Muscle of leg (tissue), 11 donors: ENCODE data around the gene ATG13. TPM values are rescaled to one million over a fixed set of nuclear protein-coding genes. Genes with fewer than 3 reads are reported as not detected.
A peak's percentile ranks its signal among the peaks of the same experiment; 100 is the strongest.

Experiments
- DNase-seq: peaks from one replicate; pipeline ENCODE4 v3.0.0; 2013
- H3K27ac ChIP-seq: one replicate; pipeline ENCODE4 v1.5.1; 2013; ENCODE audit warnings: mild to moderate bottlenecking, low read length, control low read depth
- H3K27me3 ChIP-seq: one replicate; pipeline ENCODE4 v1.6.1; 2013; ENCODE audit warnings: low read length; ENCODE audit not compliant: control insufficient read depth, insufficient read depth
- H3K36me3 ChIP-seq: one replicate; pipeline ENCODE4 v1.6.1; 2013; ENCODE audit warnings: low read length; ENCODE audit not compliant: control insufficient read depth, insufficient read depth
- H3K4me1 ChIP-seq: one replicate; pipeline ENCODE4 v1.6.1; 2013; ENCODE audit warnings: low read length; ENCODE audit not compliant: control insufficient read depth, insufficient read depth
- H3K4me3 ChIP-seq: one replicate; pipeline ENCODE4 v1.5.1; 2013; ENCODE audit warnings: low read length, control low read depth
- H3K9me3 ChIP-seq: replicated peaks from 2 replicates; pipeline ENCODE4 v1.6.1; 2013; ENCODE audit warnings: low read depth, low read length; ENCODE audit not compliant: control insufficient read depth
- WGBS: methylation state at CpG from one replicate; pipeline ENCODE4 v1.1.5; 2013; ENCODE audit warnings: missing lambda C conversion rate; ENCODE audit not compliant: insufficient coverage; 5-methylcytosine and 5-hydroxymethylcytosine counted together
- polyA plus RNA-seq, 8 donors: library from polyadenylated mRNA; unstranded; fragments of 120-200 nt; gene quantifications; one replicate each; pipeline versions ENCODE4 v1.2.1 to v1.2.3, GENCODE V29; 2013; ENCODE audit warnings: inconsistent platforms in 1 of 8, low replicate concordance in 1 of 8; ENCODE audit not compliant: insufficient read length in 8 of 8, insufficient read depth in 1 of 8
- total RNA-seq: library from RNA; stranded (reverse); fragments of 120-200 nt; gene quantifications from one replicate; pipeline ENCODE4 v1.2.4, GENCODE V29; 2013

The ATG13 gene
- total and polyA plus RNA-seq, 9 donors: 20.3 to 38.6 (median 34.5) TPM

DNA sequence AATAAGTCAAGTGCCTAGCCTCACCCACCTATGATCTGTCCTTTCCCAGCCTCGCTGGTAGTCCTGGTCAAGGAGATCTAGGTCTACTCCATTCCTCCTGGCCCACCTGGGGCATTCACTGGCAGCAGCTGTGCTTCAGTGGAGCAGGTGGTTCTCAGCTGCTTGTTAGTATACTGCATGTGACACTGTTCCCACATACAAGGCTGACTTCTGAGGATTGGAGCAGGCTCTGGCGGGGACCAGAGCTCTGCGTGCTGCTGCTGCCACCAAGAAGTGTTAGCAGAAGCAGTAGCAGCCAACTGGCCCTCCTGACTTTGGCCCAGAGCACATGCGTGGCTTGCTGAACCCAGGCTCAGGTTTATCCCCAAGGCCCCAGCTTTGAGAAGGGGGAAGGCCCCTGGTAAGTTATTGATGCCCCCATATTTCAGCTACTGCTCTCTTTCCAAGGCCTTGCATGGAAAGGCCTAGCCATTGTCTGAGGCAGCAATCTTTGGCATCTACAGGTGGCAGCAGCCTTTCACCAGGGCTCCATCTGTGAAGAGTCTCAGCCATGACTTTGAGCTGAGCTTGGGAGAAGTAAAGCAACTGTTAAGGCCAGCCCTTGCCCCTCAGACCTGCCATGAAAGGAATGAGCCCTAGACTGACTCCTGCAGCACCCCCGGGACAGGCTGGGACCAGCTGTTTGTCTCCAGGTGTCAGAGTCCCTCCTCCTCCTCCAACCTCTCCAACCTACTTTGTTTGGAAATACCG lies 56.5 kb downstream of the ATG13 start:
- Histone ChIP-seq H3K9me3 (no peaks in the 10 kb centered on the region), H3K36me3 (peaks cover 68% of the 10 kb centered on the region), H3K4me3 (no peak overlapping the region), H3K27me3 (no peaks in the 10 kb centered on the region), H3K27ac (peak overlapping the region; percentile 89), H3K4me1 (peaks cover 53% of the 10 kb centered on the region)
- WGBS: 73% methylated on average over 5 of the region's 6 CpGs
- DNase-seq: no peak

DNA sequence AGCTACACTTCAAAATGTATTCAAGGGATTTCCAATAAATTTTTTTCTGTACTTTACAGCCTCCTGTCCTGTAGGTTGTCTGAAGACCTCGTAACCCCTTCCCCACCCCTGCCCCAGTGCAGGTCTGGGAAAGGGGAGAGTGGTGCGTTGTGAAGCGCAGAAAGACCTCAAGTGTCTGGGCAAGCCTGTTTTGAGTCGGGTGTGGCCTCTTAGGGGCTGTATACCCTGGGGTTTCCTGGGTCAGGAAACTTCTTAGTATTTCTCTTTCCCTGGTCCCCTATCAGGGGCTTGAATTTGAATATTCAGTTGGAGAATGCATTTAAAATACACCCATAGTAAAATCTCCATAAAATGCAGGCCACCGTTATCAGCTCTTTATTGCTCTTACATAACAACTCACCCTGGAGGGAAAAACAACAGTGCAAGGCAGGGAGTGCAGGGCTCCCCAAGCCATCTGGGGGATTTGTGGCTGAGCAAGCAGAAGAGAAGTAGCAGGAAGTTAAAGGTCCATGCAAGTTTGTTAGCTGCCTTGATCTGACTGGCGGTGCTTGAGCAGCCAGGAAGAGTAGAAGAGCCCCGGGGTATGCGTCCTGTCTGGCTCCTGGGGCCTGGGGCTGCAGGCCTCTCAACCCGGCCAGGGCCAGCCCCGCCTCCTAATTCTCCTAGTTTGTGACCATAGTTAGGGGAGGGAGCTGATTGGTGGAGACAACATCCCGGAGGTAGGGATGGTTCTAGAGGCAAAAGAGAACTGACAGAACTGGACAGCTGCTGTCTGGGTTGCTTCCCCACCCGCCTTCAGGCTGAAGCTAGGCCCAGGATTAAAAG lies 57.3 kb downstream of the ATG13 start:
- H3K36me3 ChIP-seq: peaks cover 69% of the 10 kb centered on the region
- peak overlapping the region; percentile 89 for H3K27ac ChIP-seq
- H3K4me1 ChIP-seq: peaks cover 53% of the 10 kb centered on the region
- peak; percentile 85 for DNase-seq
- 0% methylated on average over 5 of the region's 12 CpGs for WGBS
- H3K27me3 ChIP-seq: no peaks in the 10 kb centered on the region
- H3K9me3 ChIP-seq: no peaks in the 10 kb centered on the region
- H3K4me3 ChIP-seq: no peak overlapping the region

DNA sequence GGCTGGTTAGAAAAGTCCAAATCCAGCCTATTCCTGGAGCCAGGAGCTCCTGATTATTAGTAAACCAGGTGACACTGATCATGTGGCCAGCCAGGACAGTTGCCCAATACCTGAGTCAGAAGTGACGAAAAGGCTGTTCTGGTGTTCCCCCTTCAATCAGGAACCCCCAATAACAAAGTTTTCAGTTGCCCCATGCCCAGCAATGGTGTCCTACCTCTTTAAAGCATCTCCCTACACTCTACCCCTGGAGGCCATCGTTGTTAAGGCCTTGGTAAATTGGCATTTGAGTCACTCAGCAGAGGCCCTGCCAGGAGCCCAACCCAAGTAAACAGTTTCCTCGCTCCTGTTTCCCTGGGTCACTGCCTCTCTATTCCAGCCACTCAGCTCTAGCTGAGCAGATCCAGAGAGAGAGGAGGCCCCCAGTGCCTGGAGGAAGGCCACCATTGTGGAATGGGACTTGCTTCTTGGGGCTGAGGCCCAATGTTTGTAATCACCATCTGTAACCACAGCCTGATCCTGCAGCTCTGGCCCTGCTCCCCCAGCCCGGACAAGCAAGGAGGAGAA lies 58.0 kb downstream of the ATG13 start:
- Histone ChIP-seq H3K27ac (peak overlapping the region; percentile 89), H3K27me3 (no peaks in the 10 kb centered on the region), H3K9me3 (no peaks in the 10 kb centered on the region), H3K36me3 (peaks cover 71% of the 10 kb centered on the region), H3K4me3 (no peak overlapping the region), H3K4me1 (peaks cover 53% of the 10 kb centered on the region)
- peak; percentile 76 for DNase-seq
- 11% methylated on average over 3 of the region's 4 CpGs for WGBS

DNA sequence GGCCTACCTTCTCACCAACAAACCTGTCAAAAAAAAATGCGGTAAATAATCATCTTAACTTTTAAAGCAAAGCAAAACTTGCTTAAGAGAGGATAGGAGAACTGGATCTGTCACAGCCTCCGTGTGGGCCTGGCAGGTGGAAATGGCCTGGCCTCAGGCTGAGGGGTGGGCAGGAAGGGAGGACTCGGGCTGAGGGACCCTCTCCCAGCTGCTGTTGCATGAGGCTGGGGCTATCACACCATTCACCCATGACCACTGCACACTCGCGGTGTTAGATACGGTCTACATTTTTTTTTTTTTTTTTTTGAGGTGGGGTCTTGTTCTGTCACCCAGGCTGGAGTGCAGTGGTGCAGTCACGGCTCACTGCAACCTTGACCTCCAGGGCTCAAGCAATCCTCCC lies 58.6 kb downstream of the ATG13 start:
- Histone ChIP-seq H3K27ac (peak overlapping the region; percentile 89), H3K9me3 (no peaks in the 10 kb centered on the region), H3K4me3 (no peak overlapping the region), H3K27me3 (no peaks in the 10 kb centered on the region), H3K4me1 (peaks cover 53% of the 10 kb centered on the region), H3K36me3 (peaks cover 73% of the 10 kb centered on the region)
- 65% methylated on average over 5 of the region's 7 CpGs for WGBS
- no peak for DNase-seq

DNA sequence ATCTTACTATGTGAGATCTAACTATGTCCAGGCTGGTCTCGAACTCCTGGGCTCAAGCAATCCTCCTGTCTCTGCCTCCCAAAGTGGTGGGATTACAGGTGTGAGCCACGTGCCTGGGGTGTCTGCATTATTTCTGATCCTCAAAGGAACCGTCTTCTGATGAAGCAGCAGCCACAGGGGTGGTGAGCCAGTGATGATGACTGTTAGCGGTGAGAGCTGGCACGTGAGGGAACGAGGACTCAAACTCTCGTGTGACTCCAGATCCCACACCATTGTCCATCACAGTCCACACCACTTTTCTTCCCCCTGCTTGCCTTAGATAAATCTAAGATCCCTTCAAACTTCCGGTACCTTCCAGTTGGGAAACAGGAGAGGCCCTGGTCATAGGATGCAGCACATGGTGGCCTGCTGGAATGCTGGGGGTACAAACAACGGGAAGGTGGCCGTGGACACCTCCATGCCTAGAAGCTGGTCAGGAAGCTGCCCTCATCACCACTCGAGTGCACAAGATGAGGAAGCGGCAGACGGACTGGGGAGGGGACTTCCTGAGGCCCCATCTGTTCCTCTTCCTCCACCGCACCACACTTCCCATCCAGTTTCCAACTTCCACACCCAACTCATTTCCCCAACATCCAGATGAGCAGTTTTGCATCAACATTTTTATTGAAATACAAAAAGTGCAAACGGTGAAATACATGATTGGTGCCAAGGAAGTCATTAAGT lies 59.2 kb downstream of the ATG13 start:
- Histone ChIP-seq H3K27ac (no peak overlapping the region), H3K4me1 (peaks cover 53% of the 10 kb centered on the region), H3K9me3 (no peaks in the 10 kb centered on the region), H3K36me3 (peaks cover 75% of the 10 kb centered on the region), H3K4me3 (no peak overlapping the region), H3K27me3 (no peaks in the 10 kb centered on the region)
- peak; percentile 59 for DNase-seq
- WGBS: 82% methylated on average over 6 of the region's 15 CpGs

DNA sequence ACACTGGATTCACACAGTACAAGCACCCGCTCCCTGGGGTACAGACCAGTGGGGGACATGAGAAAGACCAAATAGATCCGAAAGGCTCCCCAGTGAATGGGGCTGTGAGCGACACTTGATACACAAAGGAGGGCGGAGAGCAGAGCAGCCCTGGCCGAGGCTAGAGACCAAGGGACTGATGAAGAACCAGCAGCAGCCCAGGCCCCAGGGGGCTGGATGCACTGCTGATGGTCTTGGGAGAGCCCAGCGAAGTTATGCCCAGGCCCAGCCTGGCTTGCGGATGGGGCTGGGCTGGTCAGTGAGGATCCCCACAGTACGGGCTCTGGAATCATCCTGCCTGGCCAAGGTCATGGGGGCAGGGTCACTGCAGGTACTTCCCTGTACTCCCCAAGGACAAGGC lies 59.8 kb downstream of the ATG13 start:
- Histone ChIP-seq H3K4me1 (peaks cover 49% of the 10 kb centered on the region), H3K27me3 (no peaks in the 10 kb centered on the region), H3K4me3 (no peak overlapping the region), H3K36me3 (peaks cover 76% of the 10 kb centered on the region), H3K9me3 (no peaks in the 10 kb centered on the region), H3K27ac (no peak overlapping the region)
- DNase-seq: no peak
- WGBS: 64% methylated on average over 7 of the region's 8 CpGs

DNA sequence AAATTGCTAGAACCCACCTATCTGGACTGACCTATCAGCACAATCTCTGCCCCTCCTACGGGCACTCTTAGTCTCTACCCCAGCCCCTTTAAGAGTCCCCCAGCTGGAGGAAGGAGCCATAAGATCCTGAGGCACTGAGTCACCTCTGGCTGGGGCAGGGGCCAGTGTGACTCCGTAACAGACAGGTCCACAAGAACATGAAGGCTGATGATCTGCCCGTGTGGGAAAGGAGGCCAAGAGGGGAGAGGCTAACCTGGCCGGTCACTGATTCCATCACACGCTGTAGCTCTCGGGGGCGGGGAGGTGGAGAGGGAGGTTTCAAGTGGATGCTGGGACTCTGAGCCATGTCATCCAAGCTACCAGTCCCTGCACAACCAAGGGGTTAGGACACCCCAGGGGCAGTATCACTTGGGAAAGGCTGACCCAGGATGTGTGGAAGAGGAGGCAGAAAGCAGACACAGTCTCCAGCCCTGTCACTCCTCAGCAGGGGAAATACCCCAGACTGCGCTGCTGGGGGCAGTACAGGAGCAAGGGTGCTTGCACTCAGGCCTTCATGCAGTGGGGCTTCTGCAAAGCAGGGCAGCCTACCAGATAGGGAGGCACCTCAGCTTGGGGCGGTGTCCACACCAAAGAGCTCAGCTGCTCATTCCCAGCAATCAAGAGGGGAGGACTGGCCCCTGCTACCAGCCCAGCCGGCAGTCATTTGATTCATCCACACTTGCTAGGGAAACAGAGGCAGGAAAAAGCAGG lies 60.8 kb downstream of the ATG13 start:
- H3K27ac ChIP-seq: no peak overlapping the region
- peaks cover 40% of the 10 kb centered on the region for H3K4me1 ChIP-seq
- H3K27me3 ChIP-seq: no peaks in the 10 kb centered on the region
- H3K9me3 ChIP-seq: no peaks in the 10 kb centered on the region
- no peak for DNase-seq
- no peak overlapping the region for H3K4me3 ChIP-seq
- peaks cover 73% of the 10 kb centered on the region for H3K36me3 ChIP-seq
- WGBS: 79% methylated on average over 9 of the region's 10 CpGs

DNA sequence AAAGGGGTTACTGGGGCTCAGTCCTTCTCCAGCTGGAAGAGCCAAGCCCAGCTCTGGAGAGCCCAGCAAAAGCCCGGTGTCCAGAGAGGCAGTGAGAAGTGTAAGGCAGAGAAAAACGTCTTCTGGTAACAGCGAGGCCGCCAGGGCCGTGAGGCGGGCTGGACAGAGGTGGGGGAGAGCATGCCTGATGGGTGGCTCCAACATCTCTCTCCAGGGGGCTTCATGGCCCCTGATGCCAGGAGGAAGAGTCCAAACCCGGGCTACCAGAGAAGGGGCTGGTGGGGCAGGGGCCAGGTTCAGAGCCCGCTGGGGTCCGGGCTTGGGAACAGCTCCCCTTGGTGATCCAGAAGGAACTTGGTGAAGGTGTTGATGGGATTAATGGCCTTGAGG lies 61.4 kb downstream of the ATG13 start:
- H3K27ac ChIP-seq: no peak overlapping the region
- peaks cover 34% of the 10 kb centered on the region for H3K4me1 ChIP-seq
- no peaks in the 10 kb centered on the region for H3K9me3 ChIP-seq
- no peaks in the 10 kb centered on the region for H3K27me3 ChIP-seq
- 84% methylated on average over 9 of the region's 9 CpGs for WGBS
- no peak overlapping the region for H3K4me3 ChIP-seq
- no peak for DNase-seq
- peaks cover 71% of the 10 kb centered on the region for H3K36me3 ChIP-seq

DNA sequence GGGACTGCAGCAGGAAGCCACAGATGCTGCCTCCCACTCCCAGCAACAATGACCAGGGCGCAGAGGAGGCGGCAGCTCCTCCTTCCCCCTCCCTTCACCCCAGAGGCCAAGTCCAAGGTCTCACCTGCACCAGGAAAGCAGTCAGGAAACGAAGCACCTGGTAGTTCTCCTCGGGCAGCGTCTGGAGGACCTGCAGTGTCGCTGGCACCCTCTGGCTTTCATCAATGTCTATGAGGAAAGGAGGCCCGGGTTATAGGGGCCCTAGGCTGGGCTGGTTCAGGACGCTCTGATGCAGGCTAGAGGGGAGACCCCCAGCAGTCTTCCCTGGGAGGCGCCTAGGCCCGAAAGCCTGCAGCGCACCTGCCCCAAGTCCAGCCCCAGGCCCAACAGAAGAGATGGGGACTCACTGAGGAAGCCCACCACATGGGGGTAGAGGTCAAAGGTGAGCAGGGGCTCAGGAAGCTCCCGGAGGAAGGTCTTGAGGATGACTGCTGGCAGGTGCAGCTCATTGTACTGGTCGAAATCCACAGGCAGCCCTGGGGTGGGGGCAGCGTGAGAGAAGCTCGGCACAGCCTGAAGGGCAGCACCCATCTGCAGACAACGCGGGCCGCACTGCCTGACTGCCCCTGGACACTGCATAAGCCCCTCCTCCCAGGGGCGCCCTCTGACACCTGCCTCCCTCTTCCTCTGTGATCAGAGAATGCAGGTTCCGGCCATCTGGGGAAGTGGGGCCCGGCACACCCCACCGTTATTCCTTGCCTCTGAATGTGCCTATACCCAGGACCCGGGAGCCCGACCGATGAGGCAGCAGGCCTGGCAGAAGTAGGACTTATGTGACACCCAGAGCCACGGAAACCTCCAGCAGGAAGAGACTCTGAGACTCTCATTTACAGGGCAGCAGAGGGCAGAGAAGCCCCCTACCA lies 62.1 kb downstream of the ATG13 start:
- Histone ChIP-seq H3K27me3 (no peaks in the 10 kb centered on the region), H3K27ac (no peak overlapping the region), H3K9me3 (no peaks in the 10 kb centered on the region), H3K36me3 (peaks cover 68% of the 10 kb centered on the region), H3K4me1 (peaks cover 27% of the 10 kb centered on the region), H3K4me3 (no peak overlapping the region)
- 87% methylated on average over 22 of the region's 26 CpGs for WGBS
- no peak for DNase-seq
